Activated naive CD8-positive, alpha-beta T cell (primary cell): ENCODE data around the gene PREX1.
"Not testable (repeated sequence)": the region's sequence is repeated elsewhere in the genome, so short reads cannot be mapped to it uniquely, and the experiment has no call there.

Source experiments
- H3K27ac Mint-ChIP-seq: one replicate; pipeline ENCODE4 v1.8.0; 2021; ENCODE audit warnings: mixed read lengths
- H3K27me3 Mint-ChIP-seq: one replicate; pipeline ENCODE4 v1.8.0; 2021; ENCODE audit warnings: mixed read lengths
- H3K36me3 Mint-ChIP-seq: one replicate; pipeline ENCODE4 v1.8.0; 2021; ENCODE audit warnings: mixed read lengths
- H3K4me1 Mint-ChIP-seq: one replicate; pipeline ENCODE4 v1.8.0; 2021; ENCODE audit warnings: low read depth, mixed read lengths
- H3K4me3 Mint-ChIP-seq: one replicate; pipeline ENCODE4 v1.8.0; 2021; ENCODE audit warnings: mild to moderate bottlenecking, mixed read lengths
- H3K9me3 Mint-ChIP-seq: one replicate; pipeline ENCODE4 v1.8.0; 2021; ENCODE audit warnings: low read depth, mixed read lengths

The PREX1 gene

GRCh38 chr20:48601798-48602197, 226.0 kb downstream of the PREX1 start:
- Mint-ChIP-seq H3K9me3 (no peaks in the 10 kb centered on the region), H3K4me1 (no peaks in the 10 kb centered on the region), H3K27me3 (peaks cover 2% of the 10 kb centered on the region), H3K36me3 (no peaks in the 10 kb centered on the region), H3K27ac (no peak overlapping the region), H3K4me3 (no peak overlapping the region)

- no peaks in the 10 kb centered on the region for H3K36me3 Mint-ChIP-seq
- H3K4me3 Mint-ChIP-seq: no peak overlapping the region
- no peaks in the 10 kb centered on the region for H3K4me1 Mint-ChIP-seq
- H3K27me3 Mint-ChIP-seq: peaks cover 2% of the 10 kb centered on the region
- no peak overlapping the region for H3K27ac Mint-ChIP-seq
- H3K9me3 Mint-ChIP-seq: no peaks in the 10 kb centered on the region
These were observed 227.3 kb downstream of the PREX1 start for GRCh38 chr20:48600470-48600945.

- Mint-ChIP-seq H3K36me3 (no peaks in the 10 kb centered on the region), H3K9me3 (no peaks in the 10 kb centered on the region), H3K27me3 (peaks cover 2% of the 10 kb centered on the region), H3K4me3 (no peak overlapping the region), H3K4me1 (no peaks in the 10 kb centered on the region), H3K27ac (no peak overlapping the region)
These were observed 227.9 kb downstream of the PREX1 start for GRCh38 chr20:48599748-48600469.

- H3K36me3 Mint-ChIP-seq: no peaks in the 10 kb centered on the region
- H3K4me1 Mint-ChIP-seq: no peaks in the 10 kb centered on the region
These were observed 228.6 kb downstream of the PREX1 start for GRCh38 chr20:48599106-48599747.

GRCh38 chr20:48598303-48598941, 229.4 kb downstream of the PREX1 start:
- not testable (repeated sequence) for H3K27me3 Mint-ChIP-seq, H3K36me3 Mint-ChIP-seq, H3K4me3 Mint-ChIP-seq, H3K9me3 Mint-ChIP-seq, H3K27ac Mint-ChIP-seq, H3K4me1 Mint-ChIP-seq

More at GRCh38 chr20:48599106-48599747, 228.6 kb downstream of the PREX1 start:
- Mint-ChIP-seq H3K9me3 (no peaks in the 10 kb centered on the region), H3K27me3 (no peaks in the 10 kb centered on the region), H3K4me3 (no peak overlapping the region), H3K27ac (no peak overlapping the region)

GRCh38 chr20:48597521-48598302, 230.1 kb downstream of the PREX1 start:
- Mint-ChIP-seq H3K27ac (no peak overlapping the region), H3K36me3 (no peaks in the 10 kb centered on the region), H3K9me3 (no peaks in the 10 kb centered on the region)

GRCh38 chr20:48596334-48596898, 231.4 kb downstream of the PREX1 start:
- no peak overlapping the region for H3K4me3 Mint-ChIP-seq
- H3K36me3 Mint-ChIP-seq: no peaks in the 10 kb centered on the region
- H3K27me3 Mint-ChIP-seq: no peaks in the 10 kb centered on the region
- no peaks in the 10 kb centered on the region for H3K9me3 Mint-ChIP-seq
- H3K27ac Mint-ChIP-seq: no peak overlapping the region
- no peaks in the 10 kb centered on the region for H3K4me1 Mint-ChIP-seq

More at GRCh38 chr20:48597521-48598302, 230.1 kb downstream of the PREX1 start:
- no peaks in the 10 kb centered on the region for H3K4me1 Mint-ChIP-seq
- H3K27me3 Mint-ChIP-seq: no peaks in the 10 kb centered on the region
- no peak overlapping the region for H3K4me3 Mint-ChIP-seq

GRCh38 chr20:48595495-48596333, 232.1 kb downstream of the PREX1 start:
- Mint-ChIP-seq H3K9me3 (no peaks in the 10 kb centered on the region), H3K36me3 (no peaks in the 10 kb centered on the region), H3K4me1 (no peaks in the 10 kb centered on the region), H3K27ac (no peak overlapping the region), H3K27me3 (no peaks in the 10 kb centered on the region), H3K4me3 (no peak overlapping the region)

GRCh38 chr20:48594533-48594932, 233.3 kb downstream of the PREX1 start:
- Mint-ChIP-seq H3K27ac (no peak overlapping the region), H3K4me3 (no peak overlapping the region), H3K9me3 (no peaks in the 10 kb centered on the region), H3K36me3 (no peaks in the 10 kb centered on the region), H3K27me3 (no peaks in the 10 kb centered on the region), H3K4me1 (no peaks in the 10 kb centered on the region)

- Mint-ChIP-seq H3K9me3 (no peaks in the 10 kb centered on the region), H3K27ac (no peak overlapping the region), H3K4me1 (no peaks in the 10 kb centered on the region), H3K4me3 (no peak overlapping the region), H3K27me3 (no peaks in the 10 kb centered on the region), H3K36me3 (no peaks in the 10 kb centered on the region)
These were observed 235.5 kb downstream of the PREX1 start for GRCh38 chr20:48592107-48592940.

GRCh38 chr20:48586730-48587129, 241.1 kb downstream of the PREX1 start:
- peaks cover 14% of the 10 kb centered on the region for H3K27me3 Mint-ChIP-seq
- no peak overlapping the region for H3K27ac Mint-ChIP-seq
- no peaks in the 10 kb centered on the region for H3K36me3 Mint-ChIP-seq
- H3K4me3 Mint-ChIP-seq: no peak overlapping the region
- no peaks in the 10 kb centered on the region for H3K9me3 Mint-ChIP-seq
- no peaks in the 10 kb centered on the region for H3K4me1 Mint-ChIP-seq

GRCh38 chr20:48585061-48585870, 242.5 kb downstream of the PREX1 start:
- peaks cover 14% of the 10 kb centered on the region for H3K27me3 Mint-ChIP-seq
- no peak overlapping the region for H3K27ac Mint-ChIP-seq
- no peaks in the 10 kb centered on the region for H3K36me3 Mint-ChIP-seq

More at GRCh38 chr20:48585061-48585870, 242.5 kb downstream of the PREX1 start:
- H3K4me3 Mint-ChIP-seq: no peak overlapping the region
- no peaks in the 10 kb centered on the region for H3K4me1 Mint-ChIP-seq
- H3K9me3 Mint-ChIP-seq: no peaks in the 10 kb centered on the region
